SK-N-MC (cell line): ENCODE data around the gene ANKRD36.
"Not testable (repeated sequence)": the region's sequence is repeated elsewhere in the genome, so short reads cannot be mapped to it uniquely, and the experiment has no call there.

Experiments used
- EZH2 ChIP-seq: fragments of 200-600 bp; sonication (generic); IDR thresholded peaks from one replicate; pipeline ENCODE4 v1.6.1; 2017; ENCODE audit warnings: antibody characterized with exemption
- FOXP2 ChIP-seq: optimal IDR thresholded peaks from 2 replicates; pipeline ENCODE3; 2011; ENCODE audit warnings: mild to moderate bottlenecking, moderate library complexity; ENCODE audit not compliant: insufficient read depth; ENCODE audit errors: extremely low read length, control extremely low read depth
- POLR2AphosphoS5 ChIP-seq: IDR thresholded peaks from 2 replicates; pipeline ENCODE4 v1.6.1; 2012; ENCODE audit warnings: mild to moderate bottlenecking, low read depth, low read length, borderline replicate concordance

GRCh38 chr2:97276232-97276798 is 163.4 kb downstream of the ANKRD36 start:
- TF ChIP-seq POLR2AphosphoS5, EZH2, FOXP2: not testable (repeated sequence)
